GM12891 (cell line): ENCODE measurements around the gene RPS6KA4. TPM values are rescaled to one million over a fixed set of nuclear protein-coding genes. Genes with fewer than 3 reads are reported as not detected.
"Not testable (repeated sequence)": the region's sequence is repeated elsewhere in the genome, so short reads cannot be mapped to it uniquely, and the experiment has no call there.

ENCODE experiments used
- DNase-seq: peaks from one replicate; pipeline ENCODE4 v3.0.0; 2011; ENCODE audit warnings: low spot score; ENCODE audit not compliant: insufficient read length
- FAIRE-seq: peaks from 2 replicates; lab custom pipeline; 2011; peaks lifted over from hg19 to GRCh38; lab: Jason Lieb, UNC
- PAX5 ChIP-seq: IDR thresholded peaks from 2 replicates; pipeline ENCODE4 v1.6.1; 2011; ENCODE audit warnings: low read length, moderate library complexity, mild to moderate bottlenecking; ENCODE audit not compliant: insufficient read depth, severe bottlenecking
- POLR2A ChIP-seq: IDR thresholded peaks from 2 replicates; pipeline ENCODE4 v1.6.1; 2011; ENCODE audit warnings: low read depth, low read length, control low read depth
- POLR2AphosphoS5 ChIP-seq: IDR thresholded peaks from 2 replicates; pipeline ENCODE4 v1.6.1; 2011; ENCODE audit warnings: low read depth, low read length, control low read depth
- POU2F2 ChIP-seq: IDR thresholded peaks from 2 replicates; pipeline ENCODE4 v1.6.1; 2011; ENCODE audit warnings: low read depth, mild to moderate bottlenecking, control low read depth, low read length, moderate library complexity
- SPI1 ChIP-seq: IDR thresholded peaks from 2 replicates; pipeline ENCODE4 v1.6.1; 2011; ENCODE audit warnings: low read depth, low read length, control low read depth
- TAF1 ChIP-seq: IDR thresholded peaks from 2 replicates; pipeline ENCODE4 v1.6.1; 2011; ENCODE audit warnings: low read depth, low read length, control low read depth
- polyA plus RNA-seq: library from polyadenylated mRNA; unstranded; fragments of >200 nt; gene quantifications from one replicate; pipeline ENCODE4 v1.2.1, GENCODE V29; 2012; ENCODE audit warnings: low read depth, missing spikeins, inconsistent platforms; ENCODE audit not compliant: missing spikeins

The RPS6KA4 gene
- 12.4 TPM for polyA plus RNA-seq

- TF ChIP-seq PAX5 (peak; percentile 38), POU2F2 (no peak; the same call in 1 of the 2 replicates)
- DNase-seq (peak; percentile 94), FAIRE-seq (no peak)
Measured at GRCh38 chr11:64358907-64359711, at the start of gene RPS6KA4. Gene RPS6KA4, plus strand, starts transcription at chr11:64359162. Its CDS starts 74 bp downstream, at chr11:64359236.

GRCh38 chr11:64312947-64313346 lies 46.0 kb upstream of the RPS6KA4 start:
- FAIRE-seq = no peak
- no peak for DNase-seq
- TF ChIP-seq POU2F2 (no peak), PAX5 (no peak), TAF1 (no peak)

GRCh38 chr11:64313491-64314145 lies 45.3 kb upstream of the RPS6KA4 start:
- FAIRE-seq = no peak

DNA sequence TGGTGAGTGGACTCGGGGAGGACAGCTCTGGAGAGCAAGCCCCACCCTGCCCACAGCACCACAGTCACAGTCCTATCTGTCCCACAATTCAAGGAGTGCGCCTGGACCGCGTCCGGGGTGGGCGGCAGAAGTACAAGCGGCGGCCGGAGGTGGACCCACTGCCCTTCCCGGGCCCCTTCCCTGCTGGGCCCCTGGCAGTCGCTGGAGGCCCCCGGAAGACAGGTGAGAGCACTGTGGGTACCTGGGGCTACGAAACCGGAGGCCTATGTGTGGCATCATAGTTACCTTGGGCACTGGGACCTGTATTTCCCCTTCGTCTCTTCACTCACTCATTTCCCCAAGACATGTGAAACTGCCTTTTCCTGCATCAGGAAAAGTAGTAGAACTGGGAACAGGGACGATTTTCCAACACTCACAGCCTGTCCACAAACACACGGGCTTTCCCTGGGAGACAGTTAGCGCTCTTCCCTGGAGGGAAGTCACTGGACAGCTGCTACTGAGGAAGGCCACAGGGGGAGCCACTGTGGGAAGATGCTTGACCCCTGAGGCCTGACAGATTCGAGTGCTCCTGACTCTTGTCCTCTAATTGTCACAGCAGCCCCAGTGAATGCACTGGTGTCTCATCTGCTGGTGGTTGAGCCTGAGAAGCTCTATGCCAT lies 44.7 kb upstream of the RPS6KA4 start:
- FAIRE-seq (no peak), DNase-seq (no peak)
- TF ChIP-seq POLR2A (no peak), SPI1 (no peak), TAF1 (no peak), PAX5 (no peak), POLR2AphosphoS5 (no peak), POU2F2 (no peak)

More at GRCh38 chr11:64313491-64314145, 45.3 kb upstream of the RPS6KA4 start:
- TF ChIP-seq TAF1 (no peak), POU2F2 (no peak), POLR2A (no peak), SPI1 (no peak), POLR2AphosphoS5 (no peak), PAX5 (no peak)
- no peak for DNase-seq

DNA sequence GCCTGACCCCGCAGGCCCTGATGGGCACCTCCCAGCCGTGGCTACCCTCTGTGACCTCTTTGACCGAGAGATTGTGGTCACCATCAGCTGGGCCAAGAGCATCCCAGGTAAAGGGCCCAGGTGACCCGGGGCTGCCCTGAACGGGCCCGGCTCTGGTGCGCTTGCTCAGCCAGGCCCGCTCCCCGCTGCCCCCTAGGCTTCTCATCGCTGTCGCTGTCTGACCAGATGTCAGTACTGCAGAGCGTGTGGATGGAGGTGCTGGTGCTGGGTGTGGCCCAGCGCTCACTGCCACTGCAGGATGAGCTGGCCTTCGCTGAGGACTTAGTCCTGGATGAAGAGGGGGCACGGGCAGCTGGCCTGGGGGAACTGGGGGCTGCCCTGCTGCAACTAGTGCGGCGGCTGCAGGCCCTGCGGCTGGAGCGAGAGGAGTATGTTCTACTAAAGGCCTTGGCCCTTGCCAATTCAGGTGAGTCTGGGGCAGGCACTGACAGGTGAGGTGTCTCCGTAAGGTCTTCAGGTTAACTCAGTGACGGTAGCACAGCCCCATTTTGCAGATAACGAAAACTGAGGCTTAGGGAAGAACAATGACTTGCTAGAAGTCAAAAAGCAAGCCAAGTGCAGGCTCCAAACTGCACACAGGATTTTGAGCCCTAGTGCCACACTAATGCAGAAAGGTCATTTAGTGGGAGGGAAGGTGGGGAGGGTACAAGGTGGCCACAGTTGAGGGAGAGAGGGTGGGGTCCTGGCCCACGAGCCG lies 44.0 kb upstream of the RPS6KA4 start:
- no peak for TF ChIP-seq POU2F2
- TF ChIP-seq POLR2A = no peak
- TF ChIP-seq PAX5 = no peak
- TF ChIP-seq TAF1 = no peak
- TF ChIP-seq POLR2AphosphoS5 = no peak
- FAIRE-seq (no peak), DNase-seq (no peak)

GRCh38 chr11:64315667-64316526 lies 43.1 kb upstream of the RPS6KA4 start:
- DNase-seq, FAIRE-seq: not testable (repeated sequence)

DNA sequence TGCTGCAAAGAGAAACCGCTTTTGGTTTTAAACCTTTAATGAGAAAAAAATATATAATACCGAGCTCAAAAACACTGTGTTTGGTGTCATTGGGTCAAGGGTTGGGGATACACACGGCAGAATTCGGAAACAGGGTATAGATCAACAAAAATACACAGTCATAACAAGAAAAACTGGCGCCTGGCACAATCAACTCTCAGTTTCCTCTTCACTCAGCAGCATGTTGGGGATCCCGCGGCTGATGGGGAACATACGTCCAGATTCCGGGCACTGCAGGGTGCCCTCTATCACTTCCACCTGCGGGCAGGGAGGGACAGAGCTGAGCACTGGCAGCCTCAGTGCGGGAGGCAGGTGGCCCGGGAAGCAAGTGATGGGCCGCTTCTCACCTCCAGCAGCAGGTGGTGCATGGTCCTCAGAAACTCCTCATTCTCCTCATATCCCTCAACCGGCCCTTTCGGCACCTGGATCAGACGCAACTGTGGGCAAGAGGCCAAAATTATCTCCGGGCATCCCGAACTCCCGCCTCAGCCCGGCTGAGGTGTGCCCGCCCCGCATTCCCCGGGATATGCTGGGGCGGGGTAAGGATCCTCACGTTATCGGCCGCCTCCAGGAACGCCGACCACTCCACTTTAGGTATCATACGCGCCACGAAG lies 42.2 kb upstream of the RPS6KA4 start:
- TF ChIP-seq POLR2AphosphoS5 = no peak; the same call in 1 of the 2 replicates
- FAIRE-seq (no peak), DNase-seq (no peak)

DNA sequence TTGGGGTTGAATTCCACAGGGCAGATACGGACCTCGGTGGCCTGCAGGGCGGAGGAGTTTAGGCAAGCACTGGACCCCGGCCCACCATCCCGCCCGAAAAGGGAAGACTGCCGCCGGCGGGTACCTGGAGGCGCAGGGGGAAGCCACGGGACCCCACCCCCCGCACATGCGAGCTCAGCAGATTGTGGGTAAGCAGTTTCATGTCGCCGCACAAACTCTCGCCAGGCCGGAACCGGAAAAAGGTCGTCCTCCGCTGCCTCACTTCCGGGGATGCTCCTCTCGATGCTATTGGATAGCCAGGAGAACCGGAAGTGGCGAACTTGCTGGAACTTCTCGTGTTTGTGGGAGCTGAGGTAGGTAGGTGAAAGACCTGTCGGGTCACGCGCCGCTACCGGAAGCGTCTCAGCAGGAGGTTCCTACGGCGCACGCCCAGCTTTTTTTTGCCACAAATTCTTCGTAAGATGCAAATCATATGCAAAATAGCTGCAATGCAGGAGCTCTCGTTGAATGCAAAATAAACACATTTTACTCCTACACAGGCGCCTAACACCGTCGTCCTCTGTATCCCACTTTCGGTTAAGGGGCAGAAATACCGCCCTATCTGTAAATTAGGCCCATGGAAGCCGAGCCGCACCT lies 41.5 kb upstream of the RPS6KA4 start, which contains the start of gene TRMT112:
Gene TRMT112, minus strand, starts transcription at position 235 of the 636 bp plus-strand sequence. Its CDS starts 33 bp downstream, at position 202.
- DNase-seq = peak; percentile 93
- no peak for FAIRE-seq
- TF ChIP-seq PAX5 = no peak
- peak; percentile 98; the same call in 1 of the 2 replicates for TF ChIP-seq POU2F2
- TF ChIP-seq POLR2A = peak; percentile 95
- TF ChIP-seq POLR2AphosphoS5 = peak; percentile 95
- TF ChIP-seq SPI1 = peak; percentile 43; the same call in 1 of the 2 replicates
- peak; percentile 94 for TF ChIP-seq TAF1
